HG03175 (cell line): Measurements from ENCODE around the gene STUM.
"Not testable (repeated sequence)": the region's sequence is repeated elsewhere in the genome, so short reads cannot be mapped to it uniquely, and the experiment has no call there.

Source experiments
- ATAC-seq: cut with Tn5 transposase; IDR thresholded peaks from one replicate; pipeline ENCODE4 v1.9.1; 2021; ENCODE audit warnings: mild to moderate bottlenecking, moderate library complexity; ENCODE audit not compliant: unreplicated experiment

The STUM gene

DNA sequence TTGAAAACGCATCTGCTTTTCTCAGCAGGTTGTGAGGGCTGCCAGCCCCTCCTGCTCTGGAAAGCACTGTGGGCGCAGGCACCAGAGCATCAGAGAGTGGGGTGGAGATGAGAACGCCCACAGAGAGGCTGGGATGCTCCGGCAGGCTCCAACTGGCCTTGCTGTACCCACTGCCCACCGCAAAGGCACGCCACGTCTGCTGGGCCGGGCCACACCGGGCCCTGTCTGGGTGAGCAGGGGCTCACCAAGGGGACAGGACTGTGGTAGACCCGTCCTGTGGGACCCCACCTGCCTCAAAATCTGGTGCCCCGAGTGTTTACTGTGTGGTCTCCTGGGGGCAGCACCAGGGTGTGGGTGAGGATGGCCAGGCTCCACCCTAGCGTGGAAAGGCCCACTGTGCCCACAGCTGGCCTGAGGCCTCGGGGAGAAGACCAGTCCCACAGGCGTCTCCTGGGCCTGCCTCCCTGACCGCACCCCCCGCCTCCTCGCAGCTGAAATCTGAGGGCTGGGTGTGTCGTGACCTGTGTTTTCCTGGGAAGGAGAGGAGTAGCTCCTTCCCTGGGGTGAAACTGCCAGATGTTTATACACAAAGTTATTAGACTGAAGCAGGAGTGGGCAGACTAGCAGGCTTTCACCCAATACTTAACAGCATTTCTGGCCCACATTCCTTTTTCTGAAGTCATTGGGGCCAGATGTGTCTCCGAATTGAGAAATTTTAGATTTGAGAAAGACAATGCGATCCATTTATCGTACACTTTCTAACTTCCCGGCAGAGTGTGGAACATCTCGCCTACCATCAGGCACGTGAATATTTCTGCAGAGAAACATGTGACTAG is 53.8 kb downstream of the STUM start:
- ATAC-seq: no peak

DNA sequence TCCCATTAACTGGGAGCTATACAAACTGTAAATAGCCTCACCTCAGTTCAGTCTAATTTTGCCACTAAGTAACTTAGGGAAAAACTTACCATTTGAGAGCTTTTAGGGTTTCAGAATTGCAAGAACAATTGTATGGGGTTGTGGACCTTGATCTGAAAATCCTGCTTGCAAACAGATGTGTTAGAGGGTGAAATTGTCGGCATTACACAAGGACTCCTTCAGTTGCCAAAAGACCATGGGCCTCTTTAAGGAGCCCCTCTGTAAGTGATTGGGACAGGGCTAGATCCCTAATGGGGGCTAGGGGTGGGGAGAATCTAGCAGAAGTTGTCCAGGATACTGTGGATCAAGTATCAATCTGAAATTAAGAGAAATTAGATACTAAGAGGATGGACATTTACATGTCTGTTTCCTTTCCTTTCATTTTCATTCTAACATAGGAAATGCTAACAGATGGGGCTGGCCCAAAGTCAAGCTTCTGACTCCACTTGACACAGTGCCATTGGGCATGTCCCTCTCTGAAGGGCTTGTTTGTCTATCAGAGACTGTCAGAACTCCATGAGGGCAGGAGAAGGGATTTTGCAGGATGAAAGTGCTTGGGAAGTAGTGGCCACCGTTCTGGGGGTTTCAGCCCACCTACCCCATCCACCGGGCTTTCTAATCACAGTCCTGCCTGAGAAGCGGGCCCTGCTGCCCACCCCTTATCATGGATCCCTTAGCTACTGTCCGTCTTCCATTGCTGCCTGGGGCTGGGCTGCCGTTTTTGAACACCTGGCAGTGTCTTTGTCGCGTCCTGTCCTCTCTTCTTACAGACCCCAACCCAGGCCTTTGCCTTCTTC is 54.7 kb downstream of the STUM start:
- no peak for ATAC-seq

DNA sequence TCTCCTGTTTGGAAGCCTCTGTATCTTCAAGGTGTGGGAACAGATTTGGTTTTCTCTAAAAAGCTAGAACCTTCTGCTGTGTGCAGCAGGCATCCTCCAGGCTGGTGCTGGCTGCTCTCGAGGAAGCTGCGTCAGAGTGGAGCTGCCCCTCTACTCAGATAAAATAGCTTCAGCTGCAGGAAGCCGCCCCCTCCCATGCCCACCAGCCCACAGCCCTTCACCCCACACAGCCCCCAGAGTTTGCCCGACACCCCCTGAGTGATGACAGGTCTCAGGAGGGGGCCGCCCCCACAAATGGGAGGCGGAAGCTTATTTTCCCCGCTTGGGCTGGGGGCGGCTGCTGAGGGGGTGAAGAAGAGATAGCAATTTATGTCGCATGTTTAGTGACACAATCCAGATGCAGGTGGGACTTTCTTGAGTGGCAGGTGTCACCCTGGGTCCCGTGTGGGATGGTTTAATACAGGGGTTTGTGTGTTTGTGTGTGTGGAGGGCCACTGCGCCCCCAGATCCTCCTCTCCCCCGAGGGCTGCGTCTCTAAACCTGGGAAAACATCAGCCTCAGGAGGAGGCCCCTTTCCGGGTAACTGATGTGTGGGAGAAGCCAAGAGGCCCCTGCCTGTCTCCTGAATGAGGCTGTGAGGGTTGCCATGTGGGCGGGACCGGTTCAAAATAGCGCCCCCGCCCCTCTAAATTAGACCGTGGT is 55.4 kb downstream of the STUM start:
- ATAC-seq: no peak

DNA sequence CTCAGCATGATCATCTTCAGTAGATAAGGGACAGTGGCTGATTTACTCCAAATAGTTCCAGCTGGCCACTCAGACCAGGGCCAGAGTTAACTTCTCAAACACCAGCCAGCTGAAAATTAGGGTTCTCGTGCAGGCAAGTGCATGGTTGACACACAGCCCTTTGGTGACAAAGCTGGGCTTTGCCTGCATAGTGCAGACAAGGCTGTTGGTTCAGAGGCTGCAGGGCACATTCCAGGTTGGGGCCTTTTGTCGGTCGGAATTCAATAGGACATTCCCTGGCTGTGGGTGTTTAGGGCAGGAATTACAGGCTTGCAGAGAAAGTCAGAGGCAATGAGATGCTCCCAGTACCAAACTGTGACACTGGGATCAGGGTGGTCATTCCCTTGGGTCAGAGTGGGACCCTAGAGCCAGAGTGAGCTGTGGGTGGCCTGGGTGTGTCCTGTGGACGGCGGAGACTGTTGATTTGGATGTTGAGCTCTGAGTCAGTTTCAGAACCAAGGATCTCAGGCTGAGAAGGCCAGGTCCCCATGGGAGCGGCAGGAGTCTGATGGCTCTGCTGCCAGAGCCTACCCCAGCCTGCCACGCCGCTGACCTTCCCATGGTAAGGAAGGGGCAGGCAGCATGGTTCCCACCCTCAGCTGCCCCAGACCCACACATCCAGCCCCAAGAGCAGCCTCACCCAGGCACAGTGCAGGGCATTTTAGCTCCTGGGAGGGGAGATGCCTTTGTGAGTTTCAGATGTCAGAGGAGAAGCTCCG is 56.2 kb downstream of the STUM start:
- ATAC-seq: no peak

DNA sequence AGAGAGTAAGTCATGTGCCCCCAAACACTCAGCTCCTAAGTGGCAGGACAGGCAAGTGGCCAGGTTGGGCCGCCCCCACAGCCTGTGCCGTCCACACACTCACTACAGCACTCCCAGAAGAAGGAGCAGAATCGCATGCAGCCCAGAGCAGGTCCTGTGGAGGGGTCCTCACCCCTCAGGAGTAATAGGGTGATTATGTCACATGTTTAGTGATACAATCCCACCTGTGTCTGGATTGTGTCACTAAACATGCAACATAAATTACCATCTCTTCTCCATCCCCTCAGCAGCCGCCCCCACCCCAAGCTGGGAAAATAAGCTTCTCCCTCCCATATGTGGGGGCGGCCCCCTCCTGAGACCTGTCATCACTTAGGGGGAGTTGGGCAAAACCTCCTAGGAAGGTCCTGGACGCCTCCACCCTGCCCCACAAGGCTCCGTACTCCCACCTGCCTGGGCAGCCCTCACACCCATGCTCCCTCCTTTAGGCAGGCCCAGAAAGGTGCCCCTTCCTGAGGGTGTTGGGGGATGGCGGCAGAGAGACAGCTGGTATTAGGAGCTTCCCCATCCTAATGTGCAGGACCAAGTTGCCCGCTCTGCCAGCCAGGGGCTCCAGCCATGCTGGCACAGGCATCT is 56.9 kb downstream of the STUM start:
- ATAC-seq: no peak

DNA sequence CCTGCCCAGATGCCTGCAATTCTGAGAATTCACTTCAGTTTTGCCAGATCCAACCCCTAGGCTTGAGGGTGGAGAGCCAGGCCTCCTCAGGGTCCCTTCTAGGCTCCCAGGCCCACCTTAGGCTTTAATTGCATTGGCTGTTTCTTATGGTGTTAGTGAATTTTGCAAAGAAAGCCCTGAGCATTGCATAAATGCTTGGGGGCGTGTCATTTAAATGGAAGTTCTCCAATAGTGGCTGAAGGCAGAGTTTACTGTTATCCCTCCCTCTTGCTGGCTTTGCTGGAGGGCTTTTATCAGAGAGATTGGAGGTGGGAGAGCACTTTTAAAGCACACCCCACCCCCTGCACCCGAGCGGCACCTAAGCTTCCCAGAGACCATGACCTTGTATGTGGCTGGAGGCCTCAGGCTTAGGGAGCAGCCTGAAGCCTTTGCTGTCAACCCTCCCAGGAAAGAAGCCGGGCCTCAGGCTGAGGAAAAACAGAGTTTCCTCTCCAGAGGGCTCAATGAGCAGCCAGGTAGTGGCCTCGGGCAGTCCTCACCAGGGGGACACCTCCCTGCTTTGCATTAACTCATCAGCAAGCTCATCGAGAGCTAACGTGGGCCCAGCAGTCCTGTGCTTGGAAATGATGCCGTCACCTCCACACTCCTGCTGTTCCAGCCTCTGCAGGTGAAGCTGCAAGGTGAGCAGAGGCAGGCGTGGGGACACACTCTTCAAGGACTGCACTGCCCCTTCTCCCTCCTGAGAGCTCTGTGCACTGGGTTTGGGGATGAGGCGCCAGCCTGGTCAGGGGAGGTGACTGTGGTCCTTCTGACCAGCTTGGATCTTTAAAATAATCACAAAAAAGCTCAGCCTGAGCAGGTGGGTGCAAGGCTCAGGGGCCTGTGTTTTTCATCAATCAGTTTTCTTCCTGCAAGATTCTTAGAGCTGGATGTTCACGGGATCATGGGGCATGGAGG is 58.0 kb downstream of the STUM start:
- no peak for ATAC-seq

DNA sequence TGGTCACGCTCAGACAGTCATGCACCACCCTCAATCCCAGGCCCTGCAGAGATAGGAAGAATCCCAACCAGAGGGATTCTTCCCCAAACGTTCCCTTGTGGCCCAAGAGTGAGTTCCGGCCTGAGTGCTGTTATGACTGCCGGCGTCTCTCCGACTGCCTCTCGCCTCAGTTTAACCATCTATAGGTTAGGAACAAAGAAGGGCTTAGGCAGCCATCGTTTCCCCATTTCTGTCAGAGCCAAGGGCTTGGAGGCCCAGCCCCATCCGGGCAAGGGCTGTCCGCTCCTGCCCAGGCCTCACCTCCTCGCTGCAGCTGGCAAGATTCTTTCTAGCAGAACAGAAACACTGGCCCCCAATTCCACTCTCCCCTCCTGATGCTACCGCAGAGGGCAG is 58.7 kb downstream of the STUM start:
- no peak for ATAC-seq

DNA sequence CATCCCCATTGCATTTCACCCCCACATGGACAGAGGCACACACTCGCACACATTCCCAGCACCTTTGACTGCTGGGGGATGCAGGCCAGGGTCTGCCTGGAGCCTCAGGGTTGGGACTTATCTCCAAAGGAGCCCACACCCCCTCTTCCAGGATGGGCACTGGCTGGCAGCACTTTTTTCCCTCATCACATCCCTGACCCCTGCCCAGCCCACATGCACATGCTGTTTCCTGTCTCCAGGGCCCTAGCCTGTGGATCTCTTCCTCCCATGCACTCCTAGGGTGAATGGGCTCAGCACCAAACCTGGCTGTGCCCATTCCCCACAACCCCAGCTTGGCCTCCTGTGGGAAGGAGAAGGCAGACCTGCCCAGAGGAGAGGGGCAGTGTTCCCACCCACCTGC is 59.3 kb downstream of the STUM start:
- no peak for ATAC-seq

DNA sequence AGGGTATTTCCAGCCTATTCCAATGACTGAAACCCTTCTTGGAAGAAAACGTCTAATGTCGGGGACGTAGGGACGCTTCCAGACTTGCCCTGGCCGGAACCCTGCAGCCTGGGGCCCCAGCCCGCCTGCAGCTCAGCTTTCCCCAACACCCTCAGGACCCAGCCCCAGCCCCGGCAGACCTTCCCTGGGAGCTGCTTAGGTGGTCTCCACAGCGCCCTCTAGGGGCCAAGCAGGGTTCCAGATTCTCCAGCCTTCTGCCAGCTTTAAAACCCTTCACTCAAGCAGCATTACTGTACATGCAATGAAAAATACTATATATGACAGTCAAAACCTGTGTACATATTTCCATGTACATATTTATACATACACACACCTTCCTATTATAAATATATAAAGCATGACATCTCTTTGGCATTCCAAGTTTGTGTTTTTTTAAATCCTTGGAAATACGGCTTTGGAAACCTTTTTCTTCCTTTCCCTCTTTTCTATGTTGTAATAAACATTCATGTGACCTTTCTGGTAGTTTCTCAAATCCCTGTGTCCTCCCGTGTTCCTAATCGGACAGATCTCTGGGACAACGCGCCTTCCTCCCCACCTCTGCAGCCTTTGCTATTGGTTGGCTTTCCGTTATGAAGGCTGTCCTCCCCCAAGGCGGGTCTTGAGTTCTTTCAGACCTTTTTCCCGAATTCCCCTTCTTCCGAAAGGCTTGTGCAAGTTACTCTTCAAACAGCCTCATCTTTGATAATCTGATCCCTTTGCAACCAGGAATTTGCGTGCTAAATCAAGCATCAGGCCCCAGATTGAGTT is 60.3 kb downstream of the STUM start:
- no peak for ATAC-seq

DNA sequence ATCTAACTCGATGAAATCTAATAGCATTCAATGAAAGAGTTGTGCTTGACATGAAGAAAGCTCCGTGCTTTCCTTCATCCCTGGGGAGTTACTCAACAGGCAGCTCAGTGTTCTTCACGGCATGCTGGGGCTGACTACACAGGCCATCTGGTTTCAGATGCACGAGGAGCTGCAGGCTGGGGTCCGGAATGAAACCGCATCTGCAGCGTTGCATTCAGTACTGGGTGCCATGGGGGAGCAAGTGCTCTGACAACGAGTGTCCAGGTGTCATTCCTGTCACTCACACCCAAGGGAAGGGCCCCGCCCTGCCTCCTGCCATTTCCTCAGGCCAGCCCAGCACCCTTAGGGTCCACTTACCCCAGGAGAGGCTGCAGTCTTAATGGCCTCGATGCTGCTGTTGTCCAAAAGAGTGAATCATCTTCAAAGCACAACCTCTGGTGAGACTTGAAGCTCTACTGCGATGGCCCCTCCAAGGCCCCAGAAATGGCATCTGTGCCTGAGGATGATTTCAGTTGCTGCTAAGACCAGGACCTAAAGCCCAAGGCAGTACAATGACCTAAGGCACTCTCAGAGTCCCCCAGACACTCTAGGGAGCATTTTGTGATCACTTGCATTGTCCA is 61.4 kb downstream of the STUM start:
- no peak for ATAC-seq

DNA sequence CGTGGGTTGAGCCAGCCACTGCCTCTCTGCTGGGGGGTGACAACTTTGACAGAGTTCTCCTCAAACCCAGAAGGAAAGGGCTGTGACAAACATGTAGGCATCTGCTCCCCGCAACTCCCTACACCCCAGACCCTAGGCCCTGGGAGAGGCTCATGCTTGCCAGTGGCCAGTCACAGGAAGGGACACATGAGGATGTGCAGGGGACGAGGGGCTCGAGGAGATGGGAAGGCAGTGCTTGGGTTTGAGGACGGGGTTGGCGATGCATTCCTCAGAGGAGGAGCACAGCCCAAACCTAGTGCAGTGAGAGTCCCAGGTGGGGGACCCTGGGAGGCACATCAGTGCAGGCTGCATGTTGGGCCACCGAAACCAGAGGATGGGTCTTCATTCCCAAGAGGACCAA is 62.1 kb downstream of the STUM start:
- no peak for ATAC-seq

DNA sequence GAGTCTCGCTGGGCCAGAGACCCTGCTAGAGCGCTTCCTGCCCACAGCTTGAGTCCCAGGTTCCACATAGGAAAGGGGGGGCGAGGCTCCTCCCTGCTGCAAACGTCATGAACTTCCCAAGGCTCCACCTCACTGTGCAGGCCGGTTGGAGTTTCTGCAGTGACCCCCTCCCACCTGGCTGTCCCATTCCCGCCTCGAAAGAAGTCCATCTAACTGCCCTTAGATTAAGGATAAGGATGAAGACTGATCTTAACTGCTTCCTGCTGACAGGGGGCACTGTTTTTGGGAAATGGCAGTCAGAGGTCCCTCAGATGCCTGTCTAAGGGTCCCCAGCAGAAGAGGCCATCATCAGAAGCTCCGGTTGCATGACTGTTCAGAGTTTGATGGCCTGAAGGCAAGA is 62.7 kb downstream of the STUM start:
- no peak for ATAC-seq

DNA sequence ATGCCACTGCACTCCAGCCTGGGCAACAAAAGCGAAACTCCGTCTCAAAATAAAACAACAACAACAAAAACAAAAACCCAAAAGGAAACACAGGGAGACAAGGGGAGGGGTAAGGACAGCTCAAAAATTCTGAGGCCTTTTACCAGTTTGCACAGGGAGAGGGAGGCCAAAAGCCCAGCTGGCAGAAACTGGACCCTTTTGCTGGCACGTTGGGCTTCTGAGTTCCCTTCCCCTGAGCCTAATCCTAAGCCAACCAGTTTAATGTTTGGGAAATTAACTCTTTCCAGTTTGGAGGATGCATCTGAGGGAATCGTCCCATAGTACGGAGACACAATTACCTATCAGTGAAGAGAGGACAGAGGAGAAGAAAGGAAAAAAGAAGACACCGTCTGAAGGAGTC is 63.4 kb downstream of the STUM start:
- ATAC-seq: not testable (repeated sequence)

DNA sequence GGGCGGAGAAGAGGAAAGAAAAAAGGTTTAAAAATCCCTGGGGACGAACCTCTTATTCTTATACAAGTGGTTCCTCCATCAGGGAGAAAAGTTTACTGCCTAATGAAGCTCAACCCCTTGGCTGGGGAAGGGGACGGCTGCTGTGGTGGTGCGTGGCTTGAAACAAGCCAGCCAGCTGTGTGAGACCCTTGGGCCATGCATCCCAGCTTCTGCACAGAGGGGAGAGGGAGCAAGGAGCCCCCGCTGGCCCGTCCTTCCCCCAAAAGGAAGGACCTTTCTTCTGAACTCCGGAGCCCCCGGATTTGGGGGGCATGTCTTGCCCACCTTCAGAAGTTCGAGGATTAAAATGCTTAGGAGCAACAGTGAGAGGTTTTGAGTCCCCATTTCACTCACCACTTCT is 67.3 kb downstream of the STUM start:
- ATAC-seq: no peak

DNA sequence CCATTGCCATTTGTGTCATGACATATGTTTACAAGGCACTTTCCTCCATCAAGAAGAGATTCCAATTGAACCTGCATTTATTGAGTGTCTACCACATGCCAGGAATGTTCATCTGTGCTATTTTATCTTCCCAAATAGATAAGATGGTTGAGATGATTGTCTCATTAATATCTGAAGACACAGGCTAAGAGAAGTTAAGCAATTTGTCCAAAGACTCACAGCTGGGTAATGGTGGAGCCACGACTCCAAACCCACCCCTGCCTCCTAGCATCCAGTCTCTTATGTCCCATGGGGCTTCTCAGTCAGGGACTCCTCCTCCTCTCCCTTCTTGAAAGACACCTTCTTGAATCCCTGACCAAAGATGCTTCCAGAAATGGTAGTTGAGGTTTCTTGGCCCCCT is 68.1 kb downstream of the STUM start:
- ATAC-seq: no peak

DNA sequence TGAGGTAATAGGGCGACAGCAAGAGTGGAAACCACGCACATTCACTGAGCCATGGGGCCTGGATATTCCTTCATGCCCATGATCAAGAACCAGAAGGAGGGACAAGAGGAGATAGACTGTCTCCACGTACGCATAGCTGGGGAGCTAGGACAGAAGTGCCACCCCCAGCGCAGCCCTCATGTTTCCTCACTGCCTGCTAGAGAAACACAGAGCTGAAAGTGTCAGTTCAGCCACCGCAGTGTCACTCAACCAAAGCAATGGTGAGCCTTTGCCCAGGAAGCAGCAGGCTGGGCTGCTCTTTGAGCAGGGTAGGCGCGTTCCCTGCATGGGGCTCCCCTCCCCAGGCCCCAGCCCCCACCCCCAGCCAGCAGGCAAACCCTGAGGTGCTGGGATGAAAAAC is 68.5 kb downstream of the STUM start:
- ATAC-seq: no peak

DNA sequence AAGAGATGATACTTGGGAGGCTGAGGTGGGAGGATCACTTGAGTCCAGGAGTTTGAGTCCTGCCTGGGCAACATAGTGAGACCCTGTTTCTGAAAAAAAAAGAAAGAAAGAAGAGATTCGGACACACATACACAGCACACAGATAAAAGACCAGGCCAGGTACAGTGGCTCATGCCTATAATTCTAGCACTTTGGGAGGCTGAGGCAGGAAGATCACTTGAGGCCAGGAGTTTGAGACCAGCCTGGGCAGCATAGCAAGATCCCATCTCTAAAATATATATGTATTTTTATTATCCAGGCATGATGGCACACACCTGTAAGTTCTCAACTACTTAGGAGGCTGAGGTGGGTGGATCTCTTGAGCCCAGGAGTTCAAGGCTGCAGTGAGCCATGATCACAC is 69.2 kb downstream of the STUM start:
- not testable (repeated sequence) for ATAC-seq

DNA sequence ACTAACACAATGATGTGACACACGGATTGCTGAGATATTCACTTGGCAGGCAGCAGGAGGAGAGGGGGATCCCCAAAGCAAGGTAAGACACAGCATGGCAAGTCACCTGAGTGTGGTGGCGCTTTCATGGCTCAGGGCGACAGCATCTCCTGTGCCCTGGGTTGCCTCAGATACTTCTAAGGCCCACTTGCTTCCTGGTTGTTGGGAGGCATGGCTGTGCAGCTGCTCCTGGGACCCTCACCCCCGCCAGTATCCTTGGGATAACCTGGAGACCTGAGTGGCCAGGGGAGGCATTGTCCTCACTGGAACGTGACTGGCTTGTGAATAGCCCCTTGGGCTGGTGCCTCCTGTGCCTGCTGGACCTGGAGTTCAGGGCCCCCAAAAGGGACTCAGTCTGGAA is 69.8 kb downstream of the STUM start:
- no peak for ATAC-seq
